HG03469 (cell line): Measurements from ENCODE around the gene SLC38A9.
"Not testable (repeated sequence)": the region's sequence is repeated elsewhere in the genome, so short reads cannot be mapped to it uniquely, and the experiment has no call there.

Experiments used
- ATAC-seq: cut with Tn5 transposase; IDR thresholded peaks from one replicate; pipeline ENCODE4 v1.9.1; 2021; ENCODE audit warnings: mild to moderate bottlenecking, moderate library complexity, moderate number of reproducible peaks; ENCODE audit not compliant: unreplicated experiment

The SLC38A9 gene

DNA sequence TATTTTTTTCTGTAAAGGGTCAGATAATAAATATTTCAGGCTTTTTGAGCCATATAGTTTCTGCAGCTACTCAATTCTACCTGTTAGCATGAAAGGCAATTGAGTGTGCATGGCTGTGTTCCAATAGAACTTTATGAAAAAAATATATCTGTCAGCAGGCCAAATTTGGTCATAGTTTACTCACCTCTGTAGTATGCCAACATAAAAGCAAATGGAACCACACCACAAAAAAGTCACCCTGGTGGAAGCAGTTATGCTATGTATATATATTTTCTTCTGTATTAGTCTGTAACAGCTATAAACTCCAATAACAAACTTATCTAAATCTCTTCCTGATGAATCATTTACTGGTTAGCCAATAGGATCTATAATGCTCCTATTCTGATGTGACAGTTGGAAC lies 3.4 kb downstream of the SLC38A9 start:
- ATAC-seq: no peak

DNA sequence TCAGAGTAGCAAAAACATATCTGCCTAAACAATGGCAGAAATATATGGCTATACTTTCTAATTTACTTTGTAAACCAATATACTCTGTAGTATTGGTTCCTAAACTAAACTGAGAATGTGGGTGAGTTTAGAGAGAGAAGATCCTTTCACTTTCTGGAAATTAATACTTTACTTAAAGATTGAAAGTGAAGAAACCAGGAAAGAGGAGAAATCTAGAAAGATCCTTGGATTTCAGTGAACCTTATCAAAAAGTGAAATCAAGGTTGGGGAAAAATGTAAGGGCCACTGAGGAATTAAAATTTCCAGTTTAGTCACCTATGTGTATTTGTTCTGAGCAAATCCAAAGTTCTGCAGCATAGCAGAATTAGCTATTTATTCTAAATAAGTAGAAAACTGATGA lies 5.9 kb downstream of the SLC38A9 start:
- ATAC-seq: no peak

DNA sequence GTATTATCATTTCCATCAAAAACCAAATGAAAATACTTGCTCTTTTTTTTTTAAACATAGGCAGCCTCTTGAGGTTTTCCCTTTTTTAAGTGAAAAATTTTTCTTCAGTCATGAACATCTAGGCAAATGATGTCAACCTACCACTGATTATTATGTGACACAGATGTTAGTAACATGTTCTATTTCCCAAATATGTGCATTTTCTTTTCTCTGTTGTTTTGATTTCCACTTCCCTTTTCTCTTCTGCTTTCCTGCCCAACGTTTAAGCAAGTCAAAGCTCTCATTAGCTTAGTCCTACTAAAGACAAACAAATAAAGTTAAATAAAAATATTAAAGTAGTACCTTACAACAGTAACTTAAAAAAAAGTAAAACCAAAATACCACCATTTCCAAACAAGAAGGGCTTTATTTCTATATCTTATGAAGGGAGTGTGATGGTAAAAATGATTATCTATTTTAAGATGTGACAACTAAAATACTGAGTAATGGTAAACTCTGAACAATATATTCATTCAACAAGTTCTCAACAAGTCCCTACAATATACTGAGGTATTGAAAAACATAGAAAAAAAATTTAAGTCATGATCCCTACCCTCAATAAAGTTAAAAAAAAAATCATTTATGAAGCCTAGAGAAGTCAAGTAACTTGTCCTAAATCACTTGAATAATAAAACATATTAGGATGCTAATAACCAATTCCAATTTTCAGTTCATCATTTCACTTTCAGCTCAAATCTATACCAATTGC lies 9.4 kb downstream of the SLC38A9 start:
- ATAC-seq: no peak

DNA sequence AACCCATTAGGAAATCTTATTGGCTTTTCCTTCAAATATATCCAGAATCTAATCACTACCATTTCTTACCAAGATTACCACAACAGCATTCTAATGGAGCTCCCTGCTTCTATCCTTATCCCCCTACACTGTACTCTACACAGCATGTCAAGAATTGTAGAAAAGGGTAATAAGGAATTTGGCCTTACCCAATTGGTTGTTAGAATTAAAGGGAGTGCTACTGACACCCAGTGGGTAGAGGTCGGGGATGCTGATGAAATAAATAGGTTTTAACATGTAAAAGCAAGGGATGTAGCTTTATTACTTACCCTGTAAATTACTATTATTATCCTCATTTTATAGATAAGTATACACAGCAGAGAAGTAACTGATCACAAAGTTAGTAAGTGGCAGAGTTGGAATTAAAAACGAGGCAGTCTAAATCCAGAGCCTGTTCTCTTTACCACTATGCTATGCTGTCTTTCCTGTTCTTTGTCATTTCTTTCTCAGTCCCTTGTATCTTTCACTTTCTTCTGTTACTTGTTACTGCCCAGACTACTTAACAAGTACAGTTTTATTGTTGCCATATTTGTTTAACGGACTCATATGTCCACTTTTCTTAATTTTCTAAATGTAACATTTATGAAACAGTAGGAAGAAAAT lies 10.5 kb downstream of the SLC38A9 start:
- no peak for ATAC-seq

DNA sequence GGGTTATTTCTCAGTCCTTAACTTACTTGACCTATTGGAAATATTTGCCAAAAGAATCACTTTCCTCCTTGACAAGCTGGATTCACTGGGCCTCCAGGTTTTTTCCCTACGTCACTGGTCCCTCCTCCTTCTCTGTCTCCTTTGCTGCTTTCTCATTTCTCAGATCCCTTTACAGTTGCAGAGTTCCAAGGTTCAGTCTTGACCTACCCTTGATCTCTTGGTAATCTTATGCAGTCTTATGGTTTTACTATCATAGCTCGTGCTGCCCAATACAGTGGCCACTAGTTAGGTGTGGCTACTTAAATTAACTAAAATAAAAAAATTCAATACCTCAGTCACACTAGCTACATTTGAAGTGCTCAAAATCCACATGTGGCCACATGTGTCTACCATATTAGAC lies 11.4 kb downstream of the SLC38A9 start:
- no peak for ATAC-seq

DNA sequence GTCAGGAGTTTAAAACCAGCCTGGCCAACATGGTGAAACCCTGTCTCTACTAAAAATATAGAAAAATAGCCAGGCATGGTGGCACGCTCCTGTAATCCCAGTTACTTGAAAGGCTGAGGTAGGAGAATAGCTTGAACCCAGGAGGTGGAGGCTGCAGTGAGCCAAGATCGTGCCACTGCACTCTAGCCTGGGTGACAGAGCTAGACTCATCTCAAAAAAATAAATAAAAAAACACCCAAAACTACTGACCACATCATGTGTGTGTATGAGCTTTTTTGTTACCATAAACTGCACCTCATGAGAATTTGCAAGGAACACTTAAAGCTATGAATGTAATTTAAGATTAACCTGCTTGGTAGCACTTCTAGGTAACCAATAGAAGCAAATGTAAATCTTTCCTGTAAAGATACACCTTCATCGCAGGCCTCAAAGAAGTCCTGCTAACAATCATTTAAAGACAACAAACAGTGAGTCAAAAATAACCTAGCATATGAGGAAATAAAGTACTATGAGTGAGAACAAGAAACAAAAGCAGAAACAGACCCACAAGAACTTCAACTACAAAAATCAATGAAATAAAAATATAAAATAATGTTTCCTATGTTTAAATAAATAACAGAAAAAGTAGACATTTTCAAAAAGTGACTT lies 13.0 kb downstream of the SLC38A9 start:
- no peak for ATAC-seq

DNA sequence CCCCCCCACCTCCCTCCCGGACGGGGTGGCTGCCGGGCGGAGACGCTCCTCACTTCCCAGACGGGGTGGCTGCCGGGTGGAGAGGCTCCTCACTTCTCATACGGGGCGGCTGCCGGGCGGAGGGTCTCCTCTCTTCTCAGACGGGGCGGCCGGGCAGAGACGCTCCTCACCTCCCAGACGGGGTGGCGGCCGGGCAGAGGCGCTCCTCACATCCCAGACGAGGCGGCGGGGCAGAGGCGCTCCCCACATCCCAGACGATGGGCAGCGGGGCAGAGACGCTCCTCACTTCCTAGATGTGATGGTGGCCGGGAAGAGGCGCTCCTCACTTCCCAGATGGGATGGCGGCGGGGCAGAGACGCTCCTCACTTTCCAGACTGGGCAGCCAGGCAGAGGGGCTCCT lies 15.4 kb downstream of the SLC38A9 start:
- not testable (repeated sequence) for ATAC-seq

DNA sequence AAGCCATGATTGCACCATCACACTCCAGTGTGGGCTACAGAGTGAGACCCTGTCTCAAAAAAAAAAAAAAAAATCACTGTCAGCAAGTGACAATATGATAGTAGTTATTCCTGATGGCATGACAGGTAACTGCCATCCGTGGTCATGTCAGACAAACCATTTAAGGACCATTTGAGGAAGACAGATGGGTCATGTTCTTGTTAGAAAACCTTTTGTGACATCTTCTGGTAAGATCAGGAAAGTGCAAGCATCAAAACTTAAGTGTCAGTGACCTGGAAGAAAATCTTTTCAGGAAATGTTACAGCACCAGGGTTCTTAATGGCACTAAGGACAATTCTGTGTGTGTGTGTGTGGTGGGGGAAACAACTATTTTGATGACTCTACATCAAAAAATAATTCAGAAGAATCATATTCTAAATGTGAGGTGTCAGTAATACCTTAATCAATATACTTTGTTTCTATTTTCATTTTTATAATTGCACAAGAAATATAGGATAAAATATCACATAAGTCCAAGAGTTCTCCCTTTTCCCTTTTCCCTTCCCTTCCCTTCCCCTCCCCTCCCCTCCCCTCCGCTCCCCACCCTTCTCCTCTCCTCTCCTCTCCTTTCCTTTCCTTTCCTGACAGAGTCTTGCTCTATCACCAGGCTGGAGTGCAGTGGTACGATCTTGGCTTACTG lies 17.8 kb downstream of the SLC38A9 start:
- no peak for ATAC-seq

DNA sequence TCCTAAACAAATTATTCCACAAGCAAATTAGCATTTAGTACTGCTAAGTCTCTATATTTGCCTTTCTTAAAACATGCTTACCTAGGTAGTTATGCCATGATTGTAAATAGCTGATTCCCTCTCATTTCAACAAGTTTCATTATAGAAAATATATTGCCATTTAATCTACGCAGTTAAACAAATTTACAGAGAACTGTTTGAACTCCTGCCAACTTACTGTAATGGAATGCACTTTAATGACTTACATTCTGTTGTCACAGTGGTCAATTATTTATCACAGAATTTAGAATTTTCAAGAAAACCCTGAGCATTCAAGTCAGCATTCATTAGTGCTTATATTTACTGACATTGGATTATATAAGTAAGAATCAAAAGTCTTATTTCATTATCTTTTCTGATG lies 19.6 kb downstream of the SLC38A9 start:
- ATAC-seq: no peak

DNA sequence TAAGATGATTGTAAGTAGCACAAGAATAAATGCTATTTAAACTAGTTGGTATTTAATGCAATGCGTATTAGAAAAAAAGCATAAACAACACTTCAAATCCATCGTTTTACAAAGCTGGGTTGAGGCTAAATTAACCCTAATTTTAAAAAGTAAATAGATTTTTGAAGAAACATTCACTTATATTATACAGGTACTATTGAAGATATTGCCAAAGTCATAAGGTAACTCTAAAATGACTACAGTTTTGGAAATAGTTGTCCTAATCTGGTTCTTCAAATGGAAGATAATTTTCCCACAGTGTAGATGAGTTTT lies 20.1 kb downstream of the SLC38A9 start:
- no peak for ATAC-seq

DNA sequence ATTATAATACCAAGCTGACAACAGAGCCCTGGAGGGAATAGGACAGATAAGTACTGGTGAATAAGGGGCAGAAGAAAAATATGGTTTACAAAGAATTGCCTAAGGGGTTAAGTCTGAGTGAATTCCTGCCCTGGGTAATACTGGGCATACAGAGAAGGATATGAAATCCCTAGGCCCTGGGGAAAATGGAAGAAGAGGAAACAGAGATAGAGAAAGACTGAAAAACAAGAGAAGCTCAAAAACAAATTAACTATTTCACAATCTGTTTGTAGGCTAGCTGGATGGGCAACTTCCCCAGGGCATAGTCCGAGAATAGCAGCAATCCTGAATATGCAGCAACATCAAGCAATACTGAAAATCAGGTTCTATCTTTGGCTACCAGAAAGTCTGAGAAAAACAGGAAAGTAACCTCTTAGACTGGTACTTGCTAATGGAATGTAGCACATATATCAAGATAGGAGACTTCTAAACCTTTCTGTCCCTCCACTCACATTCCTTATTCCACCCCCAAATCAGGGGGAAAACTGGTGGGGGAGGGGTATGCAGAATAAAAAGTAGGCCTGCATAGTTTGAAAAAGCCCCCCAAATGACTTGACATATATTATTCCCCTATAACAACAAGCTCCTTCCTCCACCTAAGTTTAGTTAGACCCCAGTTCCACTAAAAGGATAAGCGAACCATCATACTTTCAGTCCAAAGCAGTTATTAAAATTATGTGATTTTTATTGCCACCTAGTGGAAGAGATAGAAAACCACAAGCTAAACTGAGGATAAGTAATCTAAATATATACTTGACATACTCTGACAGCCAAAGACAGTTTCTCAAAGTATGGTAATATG lies 20.6 kb downstream of the SLC38A9 start:
- ATAC-seq: no peak

DNA sequence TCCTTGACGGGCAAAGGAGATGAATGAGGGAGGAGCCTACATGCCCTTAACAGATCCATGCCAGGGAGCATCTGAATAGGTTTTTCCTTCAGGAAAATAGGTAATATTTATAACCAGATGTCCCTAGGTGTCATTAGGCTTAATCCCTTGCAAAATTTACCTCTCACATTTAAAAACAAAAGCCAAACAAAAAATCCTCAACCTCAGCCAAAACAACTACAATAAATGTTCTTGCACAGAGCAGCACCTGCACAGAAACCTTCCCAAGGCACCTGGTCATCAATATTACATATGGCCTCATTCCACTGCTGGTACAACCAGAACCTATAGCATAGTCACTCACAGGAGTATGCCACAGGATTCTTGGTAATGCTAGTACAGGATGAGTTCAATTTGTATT lies 30.1 kb downstream of the SLC38A9 start:
- ATAC-seq: no peak

DNA sequence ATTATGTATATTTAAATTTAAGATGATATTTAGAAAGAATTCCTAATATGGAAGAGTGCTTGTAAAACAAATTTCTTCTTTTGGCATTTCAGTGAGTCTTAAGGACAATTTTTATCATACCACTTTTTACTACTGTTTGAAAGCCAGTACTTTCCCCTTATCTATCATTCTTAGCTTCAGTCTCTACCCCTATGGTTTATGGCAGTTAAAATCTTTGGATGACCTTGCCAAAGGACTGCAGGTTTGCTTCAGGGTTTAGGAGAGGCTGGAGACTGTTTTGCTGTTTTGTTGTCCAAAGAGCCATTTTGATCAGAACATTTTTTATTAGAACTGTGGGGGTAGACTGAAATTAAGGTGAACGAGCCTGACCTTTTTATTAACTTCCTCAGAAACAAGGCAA lies 30.8 kb downstream of the SLC38A9 start:
- no peak for ATAC-seq

DNA sequence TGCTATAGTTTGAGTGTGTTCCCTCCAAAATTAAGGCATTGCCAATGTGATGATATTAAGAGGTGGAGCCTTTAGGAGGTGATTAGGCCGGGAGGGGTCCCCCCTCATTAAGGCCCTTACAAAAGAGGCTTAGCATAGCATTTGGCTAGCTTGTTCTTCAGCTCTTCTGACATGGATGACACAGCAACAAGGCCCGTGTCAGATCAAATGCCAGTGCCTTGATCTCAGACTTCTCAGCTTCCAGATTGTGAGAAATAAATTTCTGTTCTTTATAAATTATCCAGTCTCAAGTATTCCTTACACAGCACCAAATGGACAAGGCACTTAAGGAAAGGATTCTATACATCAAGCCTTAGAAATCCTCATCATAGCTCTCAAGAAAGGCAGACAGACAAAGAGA lies 31.8 kb downstream of the SLC38A9 start:
- ATAC-seq: no peak

DNA sequence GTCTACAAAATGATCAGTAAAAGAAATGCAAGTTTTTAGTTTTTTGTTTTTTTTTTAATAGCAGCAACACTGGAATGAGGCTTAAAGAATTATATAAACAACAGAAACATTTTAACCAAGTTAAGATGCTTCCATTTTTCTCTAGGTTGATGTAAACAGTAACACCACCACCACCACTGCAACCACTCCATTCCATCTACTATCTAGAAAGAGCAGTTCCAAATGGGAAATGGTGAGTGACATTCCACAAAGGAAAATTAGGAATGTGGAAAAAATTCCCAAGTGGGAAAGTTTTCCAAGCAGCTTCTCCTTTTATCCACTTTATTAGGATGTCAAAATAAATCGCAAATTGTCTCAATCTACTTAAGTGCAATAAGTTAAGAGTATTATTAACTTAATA lies 32.6 kb downstream of the SLC38A9 start:
- ATAC-seq: no peak

DNA sequence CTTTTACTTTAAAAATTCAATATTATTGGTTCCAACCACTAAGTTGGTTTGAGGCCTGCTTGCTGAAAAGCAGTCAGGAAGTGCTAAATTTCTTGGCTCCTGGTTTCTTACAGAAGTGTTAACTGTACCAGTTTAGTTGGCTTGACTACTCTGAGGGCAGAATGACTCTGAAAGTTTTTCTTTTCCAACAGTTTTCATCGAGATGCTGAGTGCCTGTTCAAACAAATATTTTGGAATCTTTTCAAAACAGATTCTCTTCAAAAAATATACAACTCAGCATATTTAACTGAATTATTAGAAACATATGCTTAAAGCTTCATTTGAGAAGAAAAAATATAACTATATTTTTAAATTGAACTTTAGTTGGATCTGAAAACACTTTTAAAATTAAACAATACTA lies 37.0 kb downstream of the SLC38A9 start:
- no peak for ATAC-seq

DNA sequence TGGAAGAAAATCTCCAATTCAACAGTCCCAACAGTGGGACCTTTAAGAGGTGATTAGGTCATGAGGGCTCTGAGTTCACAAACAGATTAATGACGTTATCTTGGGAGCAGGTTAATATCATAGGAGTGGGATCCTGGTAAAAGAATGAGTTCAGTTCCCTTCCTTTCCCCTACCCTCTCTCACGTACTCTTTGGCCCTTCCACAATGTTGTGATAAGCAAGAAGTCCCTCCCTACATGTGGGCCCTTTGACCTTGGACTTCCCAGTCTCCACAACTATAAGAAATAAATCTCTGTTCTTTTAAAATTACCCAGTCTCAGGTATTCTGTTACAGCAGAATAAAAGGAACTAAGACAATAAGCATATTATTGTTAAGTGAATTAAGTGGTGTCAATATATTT lies 37.8 kb downstream of the SLC38A9 start:
- ATAC-seq: no peak

DNA sequence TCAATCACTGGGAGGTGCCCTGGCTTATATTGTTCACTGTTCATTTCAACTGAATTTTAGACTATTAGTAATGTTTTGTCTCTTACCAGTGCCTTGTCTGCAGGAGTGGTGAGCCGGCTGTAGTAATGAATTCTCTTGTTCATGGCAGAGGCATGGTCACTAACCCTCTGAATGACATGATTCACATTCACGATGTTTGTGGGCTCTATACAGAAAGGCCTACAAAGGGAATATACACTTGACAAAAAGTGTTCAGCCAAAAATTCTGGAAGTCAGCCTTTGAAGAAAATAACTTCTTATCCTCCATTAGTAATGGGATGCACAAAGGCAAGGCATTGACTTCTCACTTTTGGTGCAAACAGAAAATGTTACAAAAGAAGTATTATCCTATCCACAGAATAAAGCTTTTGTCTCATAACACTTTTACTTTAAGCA lies 39.6 kb downstream of the SLC38A9 start:
- ATAC-seq: no peak

DNA sequence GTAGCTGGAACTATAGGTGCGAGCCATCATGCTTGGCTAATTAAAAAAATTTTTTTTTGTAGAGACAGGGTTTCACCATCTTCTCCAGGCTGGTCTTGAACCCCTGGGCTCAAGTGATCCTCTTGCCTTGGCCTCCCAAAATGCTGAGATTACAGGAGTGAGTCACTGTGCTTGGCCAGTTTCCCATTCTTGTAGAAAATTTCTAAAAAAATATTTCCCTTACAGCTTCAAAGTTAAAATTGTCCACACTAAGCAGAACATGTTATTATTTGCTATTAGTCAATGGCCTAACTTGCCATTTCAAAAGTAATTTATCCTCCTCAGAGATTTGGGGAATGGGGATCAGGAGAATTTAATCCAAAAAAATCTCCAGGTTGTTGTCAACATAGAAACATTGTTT lies 40.1 kb downstream of the SLC38A9 start:
- ATAC-seq: no peak

DNA sequence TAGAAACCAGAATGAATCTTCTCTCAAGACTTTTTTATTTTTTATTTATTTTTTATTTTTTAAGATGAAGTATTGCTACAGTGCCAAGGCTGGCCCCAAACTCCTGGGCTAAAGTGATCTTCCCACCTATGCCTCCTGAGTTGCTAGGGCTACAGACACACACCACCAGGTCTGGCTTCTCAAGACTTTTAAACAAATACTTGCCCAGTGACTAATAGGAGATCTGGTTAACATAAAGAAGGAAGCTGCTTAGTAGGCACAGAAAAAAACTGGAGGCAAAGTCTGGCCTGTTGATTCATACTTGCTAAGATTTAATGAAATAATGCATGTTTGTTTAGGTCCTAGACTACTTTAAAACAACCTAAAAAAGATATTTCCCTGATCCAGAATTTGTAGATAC lies 43.8 kb downstream of the SLC38A9 start:
- ATAC-seq: no peak

DNA sequence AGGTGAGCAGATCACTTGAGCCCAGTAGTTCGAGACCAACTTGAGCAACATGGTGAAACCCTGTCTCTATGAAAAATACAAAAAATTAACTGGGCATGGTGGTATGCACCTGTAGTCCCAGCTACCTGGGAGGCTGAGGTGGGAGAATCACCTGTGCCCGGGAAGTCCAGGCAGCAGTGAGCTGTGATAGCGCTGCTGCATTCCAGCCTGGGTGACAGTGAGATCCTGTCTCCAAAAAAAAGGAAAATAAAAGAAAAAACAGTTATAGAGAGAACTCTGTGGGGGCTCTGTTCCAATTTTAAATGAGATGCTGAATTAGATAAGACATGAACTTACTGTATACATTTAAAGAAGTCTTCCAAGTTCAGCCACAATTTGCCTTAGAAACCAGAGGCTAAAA lies 44.2 kb downstream of the SLC38A9 start:
- ATAC-seq: no peak
